Breast epithelium (tissue), 4 donors: ENCODE data around the gene MDGA2. TPM values are rescaled to one million over a fixed set of nuclear protein-coding genes. Genes with fewer than 3 reads are reported as not detected.
"Not testable (repeated sequence)": the region's sequence is repeated elsewhere in the genome, so short reads cannot be mapped to it uniquely, and the experiment has no call there.

Source experiments
- DNase-seq, 2 donors: peaks; one replicate each; pipeline ENCODE4 v3.0.0-alpha.2; 2019; ENCODE audit warnings: low spot score in 2 of 2
- H3K27ac ChIP-seq, 2 donors: fragments of 200-600 bp; sonication (generic) in 1 of 2; one replicate each; pipeline ENCODE4 v1.5.1; 2016 to 2019; ENCODE audit warnings: mild to moderate bottlenecking in 1 of 2
- H3K27me3 ChIP-seq, 2 donors: fragments of 200-600 bp; sonication (generic) in 1 of 2; one replicate each; pipeline versions ENCODE4 v1.5.1 to v1.6.0; 2017 to 2019; ENCODE audit warnings: control low read depth in 1 of 2, mild to moderate bottlenecking in 1 of 2
- H3K36me3 ChIP-seq: fragments of 200-600 bp; one replicate; pipeline ENCODE4 v1.5.1; 2019
- H3K4me1 ChIP-seq, 2 donors: fragments of 200-600 bp; sonication (generic); one replicate each; pipeline ENCODE4 v1.5.1; 2016 to 2019; ENCODE audit warnings: control low read depth in 1 of 2
- H3K4me3 ChIP-seq, 3 donors: fragments of 200-600 bp; sonication (generic); 1 replicate in 2 of 3; 2 replicates in 1 of 3; pipeline ENCODE4 v1.5.1; 2016 to 2019; ENCODE audit warnings: mild to moderate bottlenecking in 3 of 3, moderate library complexity in 2 of 3
- H3K9me3 ChIP-seq, 2 donors: fragments of 200-600 bp; sonication (generic) in 1 of 2; one replicate each; pipeline ENCODE4 v1.5.1; 2016 to 2019; ENCODE audit warnings: control low read depth in 1 of 2
- CTCF ChIP-seq, 3 donors: fragments of 450-650 bp; IDR thresholded peaks; one replicate each; pipeline ENCODE4 v1.5.1; 2016 to 2017; ENCODE audit warnings: antibody characterized with exemption in 3 of 3, mild to moderate bottlenecking in 3 of 3, moderate library complexity in 3 of 3
- POLR2A ChIP-seq: fragments of 450-650 bp; IDR thresholded peaks from one replicate; pipeline ENCODE4 v1.6.1; 2016; ENCODE audit warnings: antibody characterized with exemption, mild to moderate bottlenecking, moderate library complexity
- POLR2AphosphoS5 ChIP-seq, 3 donors: sonication (generic); formaldehyde crosslinking; IDR thresholded peaks; one replicate each; pipeline ENCODE4 v1.6.1; 2017; ENCODE audit warnings: antibody characterized with exemption in 3 of 3
- intact Hi-C: fragments of 100-400 bp; cut with DNase I; formaldehyde crosslinking; loops from one replicate; pipeline ENCODE4 v1.15.1; 2023; ENCODE audit warnings: low total_unique reads
- total RNA-seq, 3 donors: library from RNA; depleted of rRNA; stranded (reverse); fragments of >200 nt; gene quantifications; one replicate each; pipeline ENCODE4 v1.1.0, GENCODE V29; 2016

MDGA2 gene
- total RNA-seq, 3 donors from 2014 or later: not detected

GRCh38 chr14:47322751-47323150, 352.7 kb downstream of the MDGA2 start:
- no peaks in the 10 kb centered on the region for H3K36me3 ChIP-seq
- no peak for DNase-seq
- no peaks in the 10 kb centered on the region for H3K9me3 ChIP-seq
- H3K4me1 ChIP-seq: no peaks in the 10 kb centered on the region
- no peaks in the 10 kb centered on the region for H3K27me3 ChIP-seq
- TF ChIP-seq CTCF (IDR thresholded peaks at IDR 0.05): no peak
- intact Hi-C loops: no loop called here
- no peak overlapping the region for H3K4me3 ChIP-seq
- no peak overlapping the region for H3K27ac ChIP-seq

GRCh38 chr14:47302121-47302520, 373.3 kb downstream of the MDGA2 start:
- Histone ChIP-seq H3K27ac (no peak overlapping the region), H3K9me3 (no peaks in the 10 kb centered on the region), H3K4me3 (no peak overlapping the region), H3K27me3 (no peaks in the 10 kb centered on the region), H3K36me3 (no peaks in the 10 kb centered on the region), H3K4me1 (no peaks in the 10 kb centered on the region)
- intact Hi-C loops: no loop called here
- no peak for DNase-seq
- TF ChIP-seq CTCF (IDR thresholded peaks at IDR 0.05) (no peak), POLR2AphosphoS5 (IDR thresholded peaks at IDR 0.05) (no peak), POLR2A (no peak)

- Histone ChIP-seq H3K4me3 (no peak overlapping the region), H3K4me1 (no peaks in the 10 kb centered on the region), H3K9me3 (no peaks in the 10 kb centered on the region), H3K36me3 (no peaks in the 10 kb centered on the region), H3K27ac (no peak overlapping the region), H3K27me3 (no peaks in the 10 kb centered on the region)
- intact Hi-C loops: no loop called here
- no peak for DNase-seq
- no peak for TF ChIP-seq POLR2AphosphoS5 (IDR thresholded peaks at IDR 0.05)
- TF ChIP-seq POLR2A: no peak
- TF ChIP-seq CTCF (IDR thresholded peaks at IDR 0.05): no peak
These were observed 374.6 kb downstream of the MDGA2 start for GRCh38 chr14:47300796-47301195.

- H3K36me3 ChIP-seq: no peaks in the 10 kb centered on the region
- no peaks in the 10 kb centered on the region for H3K27me3 ChIP-seq
- no peak for TF ChIP-seq POLR2A
- no peak for TF ChIP-seq POLR2AphosphoS5 (IDR thresholded peaks at IDR 0.05)
- TF ChIP-seq CTCF (IDR thresholded peaks at IDR 0.05): no peak
- no peak overlapping the region for H3K4me3 ChIP-seq
- no peaks in the 10 kb centered on the region for H3K9me3 ChIP-seq
- H3K4me1 ChIP-seq: no peaks in the 10 kb centered on the region
- H3K27ac ChIP-seq: no peak overlapping the region
- intact Hi-C loops: no loop called here
- no peak for DNase-seq
These were observed 378.0 kb downstream of the MDGA2 start for GRCh38 chr14:47297374-47297773.

- H3K9me3 ChIP-seq: no peaks in the 10 kb centered on the region
- no peaks in the 10 kb centered on the region for H3K36me3 ChIP-seq
- no peak for TF ChIP-seq CTCF (IDR thresholded peaks at IDR 0.05)
- TF ChIP-seq POLR2A: no peak
- TF ChIP-seq POLR2AphosphoS5 (IDR thresholded peaks at IDR 0.05): no peak
- no peak overlapping the region for H3K4me3 ChIP-seq
- DNase-seq: no peak
- no peaks in the 10 kb centered on the region for H3K4me1 ChIP-seq
- intact Hi-C loops: no loop called here
- no peak overlapping the region for H3K27ac ChIP-seq
- no peaks in the 10 kb centered on the region for H3K27me3 ChIP-seq
These were observed 391.1 kb downstream of the MDGA2 start for GRCh38 chr14:47284283-47284682.

- intact Hi-C loops, H3K36me3 ChIP-seq, H3K27me3 ChIP-seq, DNase-seq, H3K4me1 ChIP-seq, H3K27ac ChIP-seq, H3K9me3 ChIP-seq, H3K4me3 ChIP-seq: not testable (repeated sequence)
These were observed 393.6 kb downstream of the MDGA2 start for GRCh38 chr14:47281761-47282160.
